K562 (cell line): Measurements from ENCODE around the gene TENM3. TPM values are rescaled to one million over a fixed set of nuclear protein-coding genes. Genes with fewer than 3 reads are reported as not detected.

ENCODE experiments used
- ATAC-seq: fragments of 200-7000 bp; cut with Tn5 transposase; 3 replicates; pipeline ENCODE4 v1.9.1; 2020; ENCODE audit warnings: moderate library complexity
- BruUV-seq: library from RNA; stranded (reverse); fragments of 400-500 nt; replicated peaks from 2 replicates; lab custom pipeline; 2021; lab: Mats Ljungman, UMichigan
- CTCF ChIA-PET: fragments of 300-600 bp; formaldehyde crosslinking; extraction: SDS; loops from one replicate; lab custom pipeline; 2021; ENCODE audit warnings: low intra/inter-chr PET ratio; lab: Yijun Ruan, JAX
- POLR2A ChIA-PET: fragments of 300-600, 350-650 bp; sonication (Branson Sonifier 250); formaldehyde crosslinking; extraction: SDS; loops from one replicate; lab custom pipeline; 2021; ENCODE audit warnings: antibody characterized with exemption, inconsistent platforms; lab: Yijun Ruan, JAX
- DNase-seq, 4 experiments: peaks; one replicate each; pipeline versions ENCODE4 v3.0.0 to v3.0.0-alpha.2; 2011 to 2018; ENCODE audit warnings: low spot score in 3 of 4, mixed read lengths in 3 of 4; ENCODE audit errors: extremely low read depth in 1 of 4
- FAIRE-seq: peaks from 2 replicates; lab custom pipeline; 2011; peaks lifted over from hg19 to GRCh38; lab: Jason Lieb, UNC
- H2AFZ ChIP-seq: 2 replicates; pipeline ENCODE4 v1.6.0; 2011; ENCODE audit warnings: low read depth, low read length, control low read depth, inconsistent platforms
- H3K27ac ChIP-seq: fragments of 200-600 bp; 3 replicates; pipeline ENCODE4 v1.8.0; 2011; ENCODE audit warnings: low read depth, mild to moderate bottlenecking, control low read depth, inconsistent platforms, low read length, moderate library complexity, mixed read lengths; ENCODE audit errors: extremely low read depth
- H3K27me3 ChIP-seq, 2 experiments: fragments of 300-600 bp in 1 of 2; 2 replicates in 1 of 2; 3 replicates in 1 of 2; pipeline versions ENCODE4 v1.6.0 to v1.8.0; 2011; ENCODE audit warnings: inconsistent platforms in 2 of 2, low read length in 2 of 2, mild to moderate bottlenecking in 1 of 2, mixed read lengths in 1 of 2, moderate library complexity in 1 of 2; ENCODE audit not compliant: control insufficient read depth in 2 of 2, insufficient read depth in 2 of 2
- H3K36me3 ChIP-seq: fragments of 300-600 bp; 3 replicates; pipeline ENCODE4 v1.8.0; 2011; ENCODE audit warnings: mild to moderate bottlenecking, low read length, inconsistent platforms; ENCODE audit not compliant: control insufficient read depth, insufficient read depth
- H3K4me1 ChIP-seq, 2 experiments: fragments of 200-600 bp in 1 of 2; replicated peaks in 1 of 2; 2 replicates in 1 of 2; 3 replicates in 1 of 2; pipeline versions ENCODE4 v1.5.1 to v1.8.0; 2011; ENCODE audit warnings: inconsistent platforms in 2 of 2, low read length in 2 of 2, mild to moderate bottlenecking in 1 of 2, mixed read lengths in 1 of 2, moderate library complexity in 1 of 2; ENCODE audit not compliant: control insufficient read depth in 2 of 2, insufficient read depth in 2 of 2
- H3K4me2 ChIP-seq: 2 replicates; pipeline ENCODE4 v1.6.1; 2011; ENCODE audit warnings: low read length, control low read depth, inconsistent platforms, mixed read lengths; ENCODE audit not compliant: insufficient read depth
- H3K4me3 ChIP-seq: fragments of 200-600 bp; sonication (generic), shearing (Covaris generic); 2 replicates; pipeline ENCODE4 v1.5.1; 2016; ENCODE audit warnings: control low read depth, inconsistent platforms
- H3K79me2 ChIP-seq: fragments of 200-600 bp; 3 replicates; pipeline ENCODE4 v1.8.0; 2011; ENCODE audit warnings: low read length, inconsistent platforms; ENCODE audit not compliant: control insufficient read depth, insufficient read depth
- H3K9ac ChIP-seq, 2 experiments: 2 replicates each; pipeline versions ENCODE4 v1.6.0 to v1.6.1; 2011; ENCODE audit warnings: low read depth in 2 of 2, low read length in 2 of 2, control low read depth in 1 of 2, inconsistent platforms in 1 of 2, mild to moderate bottlenecking in 1 of 2, mixed read lengths in 1 of 2; ENCODE audit not compliant: insufficient read depth in 1 of 2
- H3K9me1 ChIP-seq: one replicate; pipeline ENCODE4 v1.6.0; 2011; ENCODE audit warnings: inconsistent platforms, mild to moderate bottlenecking, low read length, moderate library complexity; ENCODE audit not compliant: control insufficient read depth, insufficient read depth
- H3K9me3 ChIP-seq: replicated peaks from 2 replicates; pipeline ENCODE4 v1.5.1; 2011; ENCODE audit warnings: low read depth, low read length, inconsistent platforms; ENCODE audit not compliant: control insufficient read depth, insufficient read depth
- H4K20me1 ChIP-seq: replicated peaks from 2 replicates; pipeline ENCODE4 v1.6.1; 2011; ENCODE audit warnings: low read length, inconsistent platforms, mixed read lengths; ENCODE audit not compliant: control insufficient read depth, insufficient read depth
- DIDO1 ChIP-seq: fragments of 450-650 bp; IDR thresholded peaks from 2 replicates; pipeline ENCODE4 v1.6.1; 2016; ENCODE audit warnings: low read depth, missing biosample characterization, missing genetic modification characterization
- FOXM1 ChIP-seq, 2 experiments: fragments of 450-650 bp in 1 of 2; sonication (generic) in 1 of 2; formaldehyde crosslinking in 1 of 2; IDR thresholded peaks; 2 replicates each; pipeline versions ENCODE4 v1.6.1 to v1.9.0; 2017 to 2022; ENCODE audit warnings: low read depth in 2 of 2, mild to moderate bottlenecking in 2 of 2, missing genetic modification reagents in 1 of 2, moderate library complexity in 1 of 2
- MAFK ChIP-seq: IDR thresholded peaks from 2 replicates; pipeline ENCODE4 v1.6.1; 2011; ENCODE audit warnings: low read length, improper control_type of control experiment
- MEF2D ChIP-seq: conservative IDR thresholded peaks from 2 replicates; pipeline ENCODE4 v1.6.1; 2016; ENCODE audit warnings: low read depth, missing genetic modification characterization, missing compliant biosample characterization
- XRCC5 ChIP-seq: fragments of 200-400 bp; formaldehyde crosslinking; IDR thresholded peaks from 2 replicates; pipeline ENCODE4 v1.6.1; 2017; ENCODE audit warnings: low read depth, mild to moderate bottlenecking, low read length
- WGBS: fragments of 100-300 bp; shearing (Covaris generic); methylation state at CpG from one replicate; pipeline ENCODE4 v1.1.6; 2016; ENCODE audit warnings: low coverage, mixed read lengths; ENCODE audit not compliant: insufficient coverage; ENCODE audit errors: missing lambda C conversion rate; 5-methylcytosine and 5-hydroxymethylcytosine counted together
- in situ Hi-C: fragments of 300-500 bp; cut with MboI; formaldehyde crosslinking; loops from 4 replicates; pipeline ENCODE4 v1.15.0; 2018; ENCODE audit warnings: inconsistent platforms, mixed read lengths
- intact Hi-C: fragments of 100-400 bp; cut with micrococcal nuclease; formaldehyde crosslinking; loops from 2 replicates; pipeline ENCODE4 v1.14.2; 2022
- polyA plus RNA-seq, 8 experiments: library from polyadenylated mRNA; depleted of rRNA in 4 of 8; stranded (reverse) in 5 of 8; unstranded in 3 of 8; fragments of >200 nt; fragmentation: Nextera tagmentation in 2 of 8; fragmentation: Illumina TruSeq in 1 of 8; extraction: Ambion mirVana in 2 of 8; extraction: Trizol in 1 of 8; gene quantifications; 2 replicates each; pipeline versions ENCODE4 v1.2.1 to v1.2.3, GENCODE V29; 2011 to 2014; ENCODE audit warnings: inconsistent platforms in 1 of 8, missing spikeins in 1 of 8
- total RNA-seq, 7 experiments: library from RNA; depleted of rRNA in 6 of 7; stranded (reverse); fragments of >200 nt in 6 of 7; fragmentation: Illumina TruSeq in 2 of 7; extraction: Trizol in 2 of 7; gene quantifications; 2 replicates each; pipeline versions ENCODE4 v1.2.1 to v1.2.3, GENCODE V29; 2011 to 2021; ENCODE audit warnings: low replicate concordance in 1 of 7
- TF ChIP-seq, protein P1 (sequence below): fragments of 200-600 bp; sonication (generic); IDR thresholded peaks from one replicate; pipeline ENCODE4 v1.6.1; 2012; ENCODE audit warnings: mild to moderate bottlenecking, low read depth, low read length, inconsistent platforms
- TF ChIP-seq, protein P2 (sequence below): fragments of 450-650 bp; IDR thresholded peaks from 2 replicates; pipeline ENCODE4 v1.7.0; 2016; ENCODE audit warnings: borderline replicate concordance
- TF ChIP-seq, protein P3 (sequence below): fragments of 450-650 bp; IDR thresholded peaks from 2 replicates; pipeline ENCODE4 v1.6.1; 2016

The TENM3 gene
- total and polyA plus RNA-seq, 9 of the 15 experiments (the other 6 are each of a cell fraction or from before 2014, with no cell fraction given) = 0.01 to 0.02 TPM; not detected in 7

DNA sequence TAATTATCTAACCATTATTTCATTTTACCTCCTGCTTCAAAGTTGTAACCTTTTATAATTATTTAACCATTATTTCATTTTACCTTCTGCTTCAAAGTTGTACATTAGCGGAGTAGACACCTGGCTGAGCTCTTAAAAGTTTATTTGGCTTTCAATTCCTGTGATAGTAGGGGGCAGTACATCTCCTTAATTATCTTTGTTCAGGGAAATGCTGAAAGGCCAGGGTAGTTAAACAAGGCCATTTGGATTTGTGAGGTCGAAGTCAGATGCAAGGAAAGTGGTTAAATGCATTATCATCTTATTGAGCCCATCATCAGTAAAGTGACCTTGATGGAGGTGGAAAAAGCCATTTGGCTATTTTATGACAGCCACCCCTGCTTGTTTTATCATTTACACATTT, 210.6 kb downstream of the TENM3 start:
- H3K27me3 ChIP-seq = peaks cover 6 to 11% of the 10 kb centered on the region in 2 experiments; a peak in 2 of 5 replicates
- in situ Hi-C loops (loop anchor here (25.0 kb wide), 1 partner anchor 808 kb away; no protein-coding TSS in a partner anchor), intact Hi-C loops (no loop called here)
- ATAC-seq (no peak), FAIRE-seq (no peak), DNase-seq (no peak)
- CTCF ChIA-PET = interaction anchor here (0.6 kb wide), 1 partner anchor 17 kb away, joined by 3 read pairs; no protein-coding TSS in a partner anchor
- H3K9me1 ChIP-seq = no peaks in the 10 kb centered on the region
- no peak overlapping the region for H3K4me2 ChIP-seq
- H3K27ac ChIP-seq = no peak overlapping the region
- no peak overlapping the region for H2AFZ ChIP-seq
- H3K9ac ChIP-seq = no peak overlapping the region
- POLR2A ChIA-PET = no interaction called here
- no peak overlapping the region for H3K4me3 ChIP-seq
- H3K79me2 ChIP-seq = no peaks in the 10 kb centered on the region
- BruUV-seq = no TSS peak
- H3K4me1 ChIP-seq = peaks cover 0 to 2% of the 10 kb centered on the region in 2 experiments; a peak in 1 of 5 replicates
- H3K9me3 ChIP-seq = no peaks in the 10 kb centered on the region
- H4K20me1 ChIP-seq = no peaks in the 10 kb centered on the region
- H3K36me3 ChIP-seq = no peaks in the 10 kb centered on the region
- WGBS = 0% methylated on average over 2 of the region's 2 CpGs
- TF ChIP-seq, protein P1, sequence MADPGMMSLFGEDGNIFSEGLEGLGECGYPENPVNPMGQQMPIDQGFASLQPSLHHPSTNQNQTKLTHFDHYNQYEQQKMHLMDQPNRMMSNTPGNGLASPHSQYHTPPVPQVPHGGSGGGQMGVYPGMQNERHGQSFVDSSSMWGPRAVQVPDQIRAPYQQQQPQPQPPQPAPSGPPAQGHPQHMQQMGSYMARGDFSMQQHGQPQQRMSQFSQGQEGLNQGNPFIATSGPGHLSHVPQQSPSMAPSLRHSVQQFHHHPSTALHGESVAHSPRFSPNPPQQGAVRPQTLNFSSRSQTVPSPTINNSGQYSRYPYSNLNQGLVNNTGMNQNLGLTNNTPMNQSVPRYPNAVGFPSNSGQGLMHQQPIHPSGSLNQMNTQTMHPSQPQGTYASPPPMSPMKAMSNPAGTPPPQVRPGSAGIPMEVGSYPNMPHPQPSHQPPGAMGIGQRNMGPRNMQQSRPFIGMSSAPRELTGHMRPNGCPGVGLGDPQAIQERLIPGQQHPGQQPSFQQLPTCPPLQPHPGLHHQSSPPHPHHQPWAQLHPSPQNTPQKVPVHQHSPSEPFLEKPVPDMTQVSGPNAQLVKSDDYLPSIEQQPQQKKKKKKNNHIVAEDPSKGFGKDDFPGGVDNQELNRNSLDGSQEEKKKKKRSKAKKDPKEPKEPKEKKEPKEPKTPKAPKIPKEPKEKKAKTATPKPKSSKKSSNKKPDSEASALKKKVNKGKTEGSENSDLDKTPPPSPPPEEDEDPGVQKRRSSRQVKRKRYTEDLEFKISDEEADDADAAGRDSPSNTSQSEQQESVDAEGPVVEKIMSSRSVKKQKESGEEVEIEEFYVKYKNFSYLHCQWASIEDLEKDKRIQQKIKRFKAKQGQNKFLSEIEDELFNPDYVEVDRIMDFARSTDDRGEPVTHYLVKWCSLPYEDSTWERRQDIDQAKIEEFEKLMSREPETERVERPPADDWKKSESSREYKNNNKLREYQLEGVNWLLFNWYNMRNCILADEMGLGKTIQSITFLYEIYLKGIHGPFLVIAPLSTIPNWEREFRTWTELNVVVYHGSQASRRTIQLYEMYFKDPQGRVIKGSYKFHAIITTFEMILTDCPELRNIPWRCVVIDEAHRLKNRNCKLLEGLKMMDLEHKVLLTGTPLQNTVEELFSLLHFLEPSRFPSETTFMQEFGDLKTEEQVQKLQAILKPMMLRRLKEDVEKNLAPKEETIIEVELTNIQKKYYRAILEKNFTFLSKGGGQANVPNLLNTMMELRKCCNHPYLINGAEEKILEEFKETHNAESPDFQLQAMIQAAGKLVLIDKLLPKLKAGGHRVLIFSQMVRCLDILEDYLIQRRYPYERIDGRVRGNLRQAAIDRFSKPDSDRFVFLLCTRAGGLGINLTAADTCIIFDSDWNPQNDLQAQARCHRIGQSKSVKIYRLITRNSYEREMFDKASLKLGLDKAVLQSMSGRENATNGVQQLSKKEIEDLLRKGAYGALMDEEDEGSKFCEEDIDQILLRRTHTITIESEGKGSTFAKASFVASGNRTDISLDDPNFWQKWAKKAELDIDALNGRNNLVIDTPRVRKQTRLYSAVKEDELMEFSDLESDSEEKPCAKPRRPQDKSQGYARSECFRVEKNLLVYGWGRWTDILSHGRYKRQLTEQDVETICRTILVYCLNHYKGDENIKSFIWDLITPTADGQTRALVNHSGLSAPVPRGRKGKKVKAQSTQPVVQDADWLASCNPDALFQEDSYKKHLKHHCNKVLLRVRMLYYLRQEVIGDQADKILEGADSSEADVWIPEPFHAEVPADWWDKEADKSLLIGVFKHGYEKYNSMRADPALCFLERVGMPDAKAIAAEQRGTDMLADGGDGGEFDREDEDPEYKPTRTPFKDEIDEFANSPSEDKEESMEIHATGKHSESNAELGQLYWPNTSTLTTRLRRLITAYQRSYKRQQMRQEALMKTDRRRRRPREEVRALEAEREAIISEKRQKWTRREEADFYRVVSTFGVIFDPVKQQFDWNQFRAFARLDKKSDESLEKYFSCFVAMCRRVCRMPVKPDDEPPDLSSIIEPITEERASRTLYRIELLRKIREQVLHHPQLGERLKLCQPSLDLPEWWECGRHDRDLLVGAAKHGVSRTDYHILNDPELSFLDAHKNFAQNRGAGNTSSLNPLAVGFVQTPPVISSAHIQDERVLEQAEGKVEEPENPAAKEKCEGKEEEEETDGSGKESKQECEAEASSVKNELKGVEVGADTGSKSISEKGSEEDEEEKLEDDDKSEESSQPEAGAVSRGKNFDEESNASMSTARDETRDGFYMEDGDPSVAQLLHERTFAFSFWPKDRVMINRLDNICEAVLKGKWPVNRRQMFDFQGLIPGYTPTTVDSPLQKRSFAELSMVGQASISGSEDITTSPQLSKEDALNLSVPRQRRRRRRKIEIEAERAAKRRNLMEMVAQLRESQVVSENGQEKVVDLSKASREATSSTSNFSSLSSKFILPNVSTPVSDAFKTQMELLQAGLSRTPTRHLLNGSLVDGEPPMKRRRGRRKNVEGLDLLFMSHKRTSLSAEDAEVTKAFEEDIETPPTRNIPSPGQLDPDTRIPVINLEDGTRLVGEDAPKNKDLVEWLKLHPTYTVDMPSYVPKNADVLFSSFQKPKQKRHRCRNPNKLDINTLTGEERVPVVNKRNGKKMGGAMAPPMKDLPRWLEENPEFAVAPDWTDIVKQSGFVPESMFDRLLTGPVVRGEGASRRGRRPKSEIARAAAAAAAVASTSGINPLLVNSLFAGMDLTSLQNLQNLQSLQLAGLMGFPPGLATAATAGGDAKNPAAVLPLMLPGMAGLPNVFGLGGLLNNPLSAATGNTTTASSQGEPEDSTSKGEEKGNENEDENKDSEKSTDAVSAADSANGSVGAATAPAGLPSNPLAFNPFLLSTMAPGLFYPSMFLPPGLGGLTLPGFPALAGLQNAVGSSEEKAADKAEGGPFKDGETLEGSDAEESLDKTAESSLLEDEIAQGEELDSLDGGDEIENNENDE = no peak
- TF ChIP-seq DIDO1 (tag) (no peak), MEF2D (tag) (no peak), XRCC5 (no peak), FOXM1 (IDR thresholded peaks at IDR 0.05; ENCODE audit: low read depth) (no peak), FOXM1 (CRISPR knock-in tag; IDR thresholded peaks at IDR 0.05; ENCODE audit: low read depth) (no peak), MAFK (no peak)
- TF ChIP-seq, protein P2, sequence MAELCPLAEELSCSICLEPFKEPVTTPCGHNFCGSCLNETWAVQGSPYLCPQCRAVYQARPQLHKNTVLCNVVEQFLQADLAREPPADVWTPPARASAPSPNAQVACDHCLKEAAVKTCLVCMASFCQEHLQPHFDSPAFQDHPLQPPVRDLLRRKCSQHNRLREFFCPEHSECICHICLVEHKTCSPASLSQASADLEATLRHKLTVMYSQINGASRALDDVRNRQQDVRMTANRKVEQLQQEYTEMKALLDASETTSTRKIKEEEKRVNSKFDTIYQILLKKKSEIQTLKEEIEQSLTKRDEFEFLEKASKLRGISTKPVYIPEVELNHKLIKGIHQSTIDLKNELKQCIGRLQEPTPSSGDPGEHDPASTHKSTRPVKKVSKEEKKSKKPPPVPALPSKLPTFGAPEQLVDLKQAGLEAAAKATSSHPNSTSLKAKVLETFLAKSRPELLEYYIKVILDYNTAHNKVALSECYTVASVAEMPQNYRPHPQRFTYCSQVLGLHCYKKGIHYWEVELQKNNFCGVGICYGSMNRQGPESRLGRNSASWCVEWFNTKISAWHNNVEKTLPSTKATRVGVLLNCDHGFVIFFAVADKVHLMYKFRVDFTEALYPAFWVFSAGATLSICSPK = no peak
- TF ChIP-seq, protein P3, sequence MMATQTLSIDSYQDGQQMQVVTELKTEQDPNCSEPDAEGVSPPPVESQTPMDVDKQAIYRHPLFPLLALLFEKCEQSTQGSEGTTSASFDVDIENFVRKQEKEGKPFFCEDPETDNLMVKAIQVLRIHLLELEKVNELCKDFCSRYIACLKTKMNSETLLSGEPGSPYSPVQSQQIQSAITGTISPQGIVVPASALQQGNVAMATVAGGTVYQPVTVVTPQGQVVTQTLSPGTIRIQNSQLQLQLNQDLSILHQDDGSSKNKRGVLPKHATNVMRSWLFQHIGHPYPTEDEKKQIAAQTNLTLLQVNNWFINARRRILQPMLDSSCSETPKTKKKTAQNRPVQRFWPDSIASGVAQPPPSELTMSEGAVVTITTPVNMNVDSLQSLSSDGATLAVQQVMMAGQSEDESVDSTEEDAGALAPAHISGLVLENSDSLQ = no peak
